Nephron (organoid): ENCODE data around the gene DRICH1.

Source experiments
- H3K27ac Mint-ChIP-seq, 3 experiments: 2 replicates each; pipeline ENCODE4 v1.8.0; 2020; ENCODE audit warnings: mixed read lengths in 3 of 3, mild to moderate bottlenecking in 2 of 3, moderate library complexity in 1 of 3
- H3K27me3 Mint-ChIP-seq: 2 replicates; pipeline ENCODE4 v1.8.0; 2021; ENCODE audit warnings: low read depth, mild to moderate bottlenecking, moderate library complexity, mixed read lengths
- H3K36me3 Mint-ChIP-seq: 2 replicates; pipeline ENCODE4 v1.8.0; 2020; ENCODE audit warnings: low read depth, mixed read lengths
- H3K4me1 Mint-ChIP-seq: 2 replicates; pipeline ENCODE4 v1.8.0; 2020; ENCODE audit warnings: mixed read lengths
- H3K4me3 Mint-ChIP-seq, 3 experiments: 2 replicates each; pipeline ENCODE4 v1.8.0; 2020; ENCODE audit warnings: mild to moderate bottlenecking in 3 of 3, mixed read lengths in 3 of 3, moderate library complexity in 2 of 3
- H3K9me3 Mint-ChIP-seq: 2 replicates; pipeline ENCODE4 v1.8.0; 2020; ENCODE audit warnings: mixed read lengths
- CTCF ChIP-seq, 3 experiments: fragments of 200-600 bp; sonication (generic); IDR thresholded peaks; one replicate each; pipeline ENCODE4 v1.5.0; 2021; ENCODE audit warnings: antibody characterized with exemption in 3 of 3; ENCODE audit not compliant: unreplicated experiment in 3 of 3

The DRICH1 gene

GRCh38 chr22:23579870-23580575 is 52.1 kb downstream of the DRICH1 start, which contains the start of gene IGLL1:
TSS of gene IGLL1 (minus strand) at chr22:23580290. CDS start at chr22:23580190, 100 bp downstream.
- H3K36me3 Mint-ChIP-seq: no peaks in the 10 kb centered on the region
- no peaks in the 10 kb centered on the region for H3K9me3 Mint-ChIP-seq
- H3K27ac Mint-ChIP-seq: no peak within 1 kb of the TSS
- no peak within 1 kb of the TSS for H3K4me3 Mint-ChIP-seq
- peaks cover 6% of the 10 kb centered on the region for H3K27me3 Mint-ChIP-seq
- no peak for TF ChIP-seq CTCF (IDR thresholded peaks at IDR 0.05; ENCODE audit: unreplicated experiment in 3 of 3)
- H3K4me1 Mint-ChIP-seq: no peaks in the 10 kb centered on the region

DNA sequence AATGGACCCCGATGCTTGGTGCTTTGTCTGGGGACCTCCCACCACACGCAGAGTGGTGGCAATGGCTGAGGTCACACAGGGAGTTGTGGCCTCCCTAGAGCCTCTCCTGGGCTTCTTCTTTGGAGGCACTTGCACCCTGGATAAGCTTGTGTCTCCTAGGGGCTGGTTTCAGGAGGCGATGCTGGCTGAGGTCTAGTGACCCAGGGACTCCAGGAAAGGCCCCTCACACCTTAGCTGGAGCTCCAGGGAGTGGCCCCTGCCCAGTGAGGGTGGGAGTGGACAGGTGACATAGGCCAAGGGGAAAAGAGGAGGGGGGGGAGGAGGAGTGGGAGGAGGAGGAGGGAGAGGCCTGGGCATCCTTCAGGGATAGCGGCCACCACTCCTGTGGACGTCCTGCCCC is 52.8 kb downstream of the DRICH1 start:
- Mint-ChIP-seq H3K4me1 (no peaks in the 10 kb centered on the region), H3K4me3 (no peak overlapping the region), H3K9me3 (no peaks in the 10 kb centered on the region), H3K27ac (no peak overlapping the region), H3K27me3 (peaks cover 6% of the 10 kb centered on the region), H3K36me3 (no peaks in the 10 kb centered on the region)
- TF ChIP-seq CTCF (IDR thresholded peaks at IDR 0.05; ENCODE audit: unreplicated experiment in 3 of 3): no peak

DNA sequence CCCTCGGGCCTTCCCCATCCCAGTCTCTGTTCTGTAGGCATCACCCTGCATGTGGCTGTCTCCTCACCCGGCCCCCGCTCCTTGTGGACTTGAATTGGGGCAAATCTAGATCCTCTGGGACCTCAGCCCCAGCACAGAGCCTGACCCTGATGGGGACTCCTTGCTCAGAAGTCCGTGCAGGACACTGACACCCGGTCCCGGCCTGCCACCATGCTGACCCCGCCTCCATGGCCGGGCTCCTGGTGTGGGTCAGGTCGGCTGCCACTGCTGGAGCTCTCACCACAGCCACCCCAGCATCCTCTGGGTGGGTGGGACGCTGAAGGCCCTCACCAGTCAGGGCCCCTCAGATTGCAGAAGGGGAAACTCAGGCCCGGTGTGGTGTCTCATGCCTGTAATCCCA is 53.8 kb downstream of the DRICH1 start:
- Mint-ChIP-seq H3K27ac (no peak overlapping the region), H3K4me3 (no peak overlapping the region), H3K27me3 (peaks cover 6% of the 10 kb centered on the region), H3K9me3 (no peaks in the 10 kb centered on the region), H3K36me3 (no peaks in the 10 kb centered on the region), H3K4me1 (no peaks in the 10 kb centered on the region)
- no peak for TF ChIP-seq CTCF (IDR thresholded peaks at IDR 0.05; ENCODE audit: unreplicated experiment in 3 of 3)

GRCh38 chr22:23576681-23577080 is 55.4 kb downstream of the DRICH1 start:
- H3K27ac Mint-ChIP-seq: no peak overlapping the region

DNA sequence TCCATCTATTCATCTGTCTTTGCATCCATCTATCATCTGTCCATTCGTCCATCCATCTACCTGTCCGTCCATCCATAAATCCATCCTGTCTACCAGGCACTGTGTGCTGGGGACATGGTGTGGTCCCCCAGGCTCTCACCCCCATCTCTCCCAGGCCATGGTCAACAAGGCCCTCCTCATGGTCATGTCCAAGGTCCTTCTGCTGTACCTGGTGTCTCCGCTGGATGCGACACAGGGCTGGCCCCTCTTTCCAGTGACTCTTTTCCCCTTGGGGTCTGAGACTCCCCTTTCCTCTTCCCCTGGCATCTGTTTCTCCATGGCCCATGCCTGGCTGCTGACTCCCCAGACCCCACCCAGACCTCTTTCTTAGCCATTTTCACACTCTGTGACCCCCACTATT is 56.5 kb downstream of the DRICH1 start:
- no peaks in the 10 kb centered on the region for H3K4me1 Mint-ChIP-seq
- no peak for TF ChIP-seq CTCF (IDR thresholded peaks at IDR 0.05; ENCODE audit: unreplicated experiment in 3 of 3)
- no peaks in the 10 kb centered on the region for H3K36me3 Mint-ChIP-seq
- peaks cover 4% of the 10 kb centered on the region for H3K9me3 Mint-ChIP-seq
- H3K4me3 Mint-ChIP-seq: no peak overlapping the region
- H3K27ac Mint-ChIP-seq: peak overlapping the region in 1 of 3 experiments; percentile 11
- peaks cover 16% of the 10 kb centered on the region for H3K27me3 Mint-ChIP-seq

More at GRCh38 chr22:23576681-23577080, 55.4 kb downstream of the DRICH1 start:
- no peak for TF ChIP-seq CTCF (IDR thresholded peaks at IDR 0.05; ENCODE audit: unreplicated experiment in 3 of 3)
- Mint-ChIP-seq H3K36me3 (no peaks in the 10 kb centered on the region), H3K27me3 (peaks cover 10% of the 10 kb centered on the region), H3K9me3 (peaks cover 4% of the 10 kb centered on the region), H3K4me3 (no peak overlapping the region), H3K4me1 (no peaks in the 10 kb centered on the region)

DNA sequence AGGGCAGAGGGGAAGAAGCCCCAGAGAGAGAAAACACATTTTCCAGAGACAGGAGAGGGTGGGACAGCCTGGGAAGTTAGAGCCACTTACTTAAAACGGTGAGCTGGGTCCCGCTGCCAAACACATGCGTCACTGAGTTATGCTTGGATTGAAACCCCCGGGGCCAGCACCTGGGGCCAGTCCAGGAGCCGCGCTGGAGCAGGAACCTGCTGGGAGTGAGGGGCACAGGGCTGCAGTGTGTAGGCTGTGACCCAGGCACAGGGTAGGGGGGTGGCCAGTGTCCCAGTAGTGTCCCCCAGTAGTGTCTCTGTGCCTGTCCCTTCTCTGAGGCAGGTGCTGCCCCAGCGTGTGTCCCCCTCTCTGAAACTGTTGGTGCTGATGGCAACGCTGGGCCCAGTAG is 57.2 kb downstream of the DRICH1 start:
- Mint-ChIP-seq H3K9me3 (peaks cover 4% of the 10 kb centered on the region), H3K4me3 (no peak overlapping the region), H3K27ac (no peak overlapping the region), H3K36me3 (no peaks in the 10 kb centered on the region), H3K4me1 (no peaks in the 10 kb centered on the region), H3K27me3 (peaks cover 16% of the 10 kb centered on the region)
- no peak for TF ChIP-seq CTCF (IDR thresholded peaks at IDR 0.05; ENCODE audit: unreplicated experiment in 3 of 3)
